GM12878 (cell line): ENCODE measurements around the gene HOXB2. TPM values are rescaled to one million over a fixed set of nuclear protein-coding genes. Genes with fewer than 3 reads are reported as not detected.

Experiments
- ATAC-seq: fragments of 200-7000 bp; cut with Tn5 transposase; 3 replicates; pipeline ENCODE4 v1.9.1; 2020; ENCODE audit warnings: mild to moderate bottlenecking, moderate library complexity
- BruUV-seq: library from RNA; stranded (reverse); fragments of 400-500 nt; replicated peaks from 2 replicates; lab custom pipeline; 2021; lab: Mats Ljungman, UMichigan
- CTCF ChIA-PET: fragments of 300-600 bp; sonication (Branson Sonifier 250); formaldehyde crosslinking; extraction: SDS; loops from one replicate; lab custom pipeline; 2021; ENCODE audit warnings: inconsistent platforms; lab: Yijun Ruan, JAX
- POLR2A ChIA-PET: fragments of 350-600 bp; formaldehyde crosslinking; extraction: SDS; loops from one replicate; lab custom pipeline; 2021; ENCODE audit warnings: inconsistent platforms; lab: Charles Lee
- RAD21 ChIA-PET: fragments of 300-600 bp; sonication (Branson Sonifier 250); formaldehyde crosslinking; loops from one replicate; lab custom pipeline; 2023; ENCODE audit warnings: antibody characterized with exemption; ENCODE audit not compliant: unreplicated experiment; lab: Charles Lee
- SMC1A ChIA-PET: fragments of 300-600 bp; sonication (Branson Sonifier 250); formaldehyde crosslinking; loops from one replicate; lab custom pipeline; 2023; ENCODE audit not compliant: unreplicated experiment, uncharacterized antibody; lab: Charles Lee
- DNase-seq: peaks from one replicate; pipeline ENCODE4 v3.0.0-alpha.2; 2011; ENCODE audit warnings: low read depth, low spot score
- FAIRE-seq: peaks from 3 replicates; lab custom pipeline; 2011; peaks lifted over from hg19 to GRCh38; lab: Jason Lieb, UNC
- H2AFZ ChIP-seq: 2 replicates; pipeline ENCODE4 v1.6.0; 2011; ENCODE audit warnings: low read depth, low read length, control low read depth; ENCODE audit not compliant: control insufficient read depth
- H3K27ac ChIP-seq: 2 replicates; pipeline ENCODE4 v1.5.1; 2011; ENCODE audit warnings: control low read depth; ENCODE audit not compliant: control insufficient read depth, insufficient read depth
- H3K27me3 ChIP-seq, 2 experiments: replicated peaks in 1 of 2; 2 replicates each; pipeline versions ENCODE4 v1.6.0 to v1.6.1; 2011; ENCODE audit warnings: low read length in 1 of 2; ENCODE audit not compliant: control insufficient read depth in 2 of 2, insufficient read depth in 2 of 2
- H3K36me3 ChIP-seq, 2 experiments: 2 replicates each; pipeline ENCODE4 v1.5.1; 2011; ENCODE audit warnings: low read length in 1 of 2; ENCODE audit not compliant: control insufficient read depth in 2 of 2, insufficient read depth in 2 of 2
- H3K4me1 ChIP-seq: 2 replicates; pipeline ENCODE4 v1.6.1; 2011; ENCODE audit warnings: mild to moderate bottlenecking, low read length, moderate library complexity, mixed read lengths; ENCODE audit not compliant: control insufficient read depth, insufficient read depth
- H3K4me2 ChIP-seq: 2 replicates; pipeline ENCODE4 v1.6.0; 2011; ENCODE audit warnings: control low read depth; ENCODE audit not compliant: control insufficient read depth, insufficient read depth
- H3K4me3 ChIP-seq: fragments of 200-600 bp; sonication (generic); 2 replicates; pipeline ENCODE4 v1.5.1; 2016
- H3K79me2 ChIP-seq: 2 replicates; pipeline ENCODE4 v1.6.0; 2011; ENCODE audit warnings: low read length; ENCODE audit not compliant: control insufficient read depth, insufficient read depth
- H3K9ac ChIP-seq: 2 replicates; pipeline ENCODE4 v1.8.0; 2011; ENCODE audit warnings: low read length, control low read depth, mixed read lengths; ENCODE audit not compliant: control insufficient read depth, insufficient read depth
- H3K9me3 ChIP-seq: replicated peaks from 3 replicates; pipeline ENCODE4 v1.5.1; 2011; ENCODE audit warnings: mild to moderate bottlenecking, low read length; ENCODE audit not compliant: control insufficient read depth, insufficient read depth
- H4K20me1 ChIP-seq: 2 replicates; pipeline ENCODE4 v1.6.0; 2011; ENCODE audit not compliant: control insufficient read depth, insufficient read depth
- EP300 ChIP-seq, 2 experiments: fragments of 150-350 bp in 1 of 2; IDR thresholded peaks; 2 replicates each; pipeline ENCODE4 v1.6.1; 2011 to 2012; ENCODE audit warnings: low read depth in 2 of 2, low read length in 2 of 2, borderline replicate concordance in 1 of 2, improper control_type of control experiment in 1 of 2, inconsistent platforms in 1 of 2; ENCODE audit not compliant: control insufficient read depth in 1 of 2
- HDAC2 ChIP-seq: fragments of 200-600 bp; sonication (generic); IDR thresholded peaks from 2 replicates; pipeline ENCODE4 v1.6.1; 2017
- KAT2A ChIP-seq: conservative IDR thresholded peaks from 2 replicates; pipeline ENCODE4 v1.6.1; 2011; ENCODE audit warnings: low read depth, low read length; ENCODE audit not compliant: control insufficient read depth
- MTA2 ChIP-seq: fragments of 450-650 bp; IDR thresholded peaks from 2 replicates; pipeline ENCODE4 v1.6.1; 2016; ENCODE audit warnings: low read depth, mild to moderate bottlenecking, moderate library complexity
- MYB ChIP-seq: fragments of 150-350 bp; IDR thresholded peaks from 2 replicates; pipeline ENCODE4 v1.6.1; 2014; ENCODE audit warnings: mild to moderate bottlenecking, low read depth, low read length, borderline replicate concordance
- NFXL1 ChIP-seq: fragments of 450-650 bp; IDR thresholded peaks from 2 replicates; pipeline ENCODE4 v1.6.1; 2017; ENCODE audit warnings: antibody characterized with exemption, mild to moderate bottlenecking, borderline replicate concordance
- RB1 ChIP-seq: fragments of 450-650 bp; formaldehyde crosslinking; IDR thresholded peaks from 2 replicates; pipeline ENCODE4 v1.6.1; 2017; ENCODE audit warnings: mild to moderate bottlenecking, borderline replicate concordance
- WGBS: methylation state at CpG from one replicate; pipeline ENCODE4 v1.1.6; 2016; ENCODE audit warnings: low lambda C conversion rate; ENCODE audit not compliant: insufficient replicate concordance, insufficient coverage; ENCODE audit errors: missing lambda C conversion rate; 5-methylcytosine and 5-hydroxymethylcytosine counted together
- in situ Hi-C: fragments of 300-500 bp; cut with MboI; formaldehyde crosslinking; loops from 9 replicates; pipeline ENCODE4 v1.14.3; 2018; ENCODE audit warnings: mixed read lengths
- intact Hi-C: fragments of 100-400 bp; cut with micrococcal nuclease; formaldehyde crosslinking; loops from one replicate; pipeline ENCODE4 v1.14.2; 2022; ENCODE audit not compliant: unreplicated experiment
- polyA plus RNA-seq, 11 experiments: library from polyadenylated mRNA; depleted of rRNA in 4 of 11; unstranded in 6 of 11; stranded (reverse) in 5 of 11; fragments of >200 nt; fragmentation: Nextera tagmentation in 4 of 11; fragmentation: Illumina TruSeq in 1 of 11; extraction: Ambion mirVana in 4 of 11; extraction: Trizol in 1 of 11; gene quantifications; 1 replicate in 1 of 11; 2 replicates in 10 of 11; pipeline versions ENCODE4 v1.2.1 to v1.2.3, GENCODE V29; 2011 to 2016; ENCODE audit warnings: inconsistent platforms in 2 of 11, missing spikeins in 2 of 11, low read depth in 1 of 11
- total RNA-seq, 4 experiments: library from RNA; depleted of rRNA in 3 of 4; stranded (reverse); fragments of >200 nt in 3 of 4; fragmentation: Illumina TruSeq in 1 of 4; extraction: Trizol in 1 of 4; gene quantifications; 2 replicates each; pipeline versions ENCODE4 v1.2.1 to v1.2.3, GENCODE V29; 2013 to 2021
- TF ChIP-seq, protein P1 (sequence below): fragments of 450-650 bp; conservative IDR thresholded peaks from 2 replicates; pipeline ENCODE4 v1.6.1; 2017; ENCODE audit warnings: mild to moderate bottlenecking, moderate library complexity
- TF ChIP-seq, protein P2 (sequence below): fragments of 450-650 bp; IDR thresholded peaks from 2 replicates; pipeline ENCODE4 v1.6.1; 2018; ENCODE audit warnings: borderline replicate concordance, mild to moderate bottlenecking; ENCODE audit not compliant: partially characterized antibody

The HOXB2 gene
- total and polyA plus RNA-seq, 10 of the 15 experiments (the other 5 are each of a cell fraction or from before 2014, with no cell fraction given), result 0.16 to 8.8 (median 2.3) TPM

DNA sequence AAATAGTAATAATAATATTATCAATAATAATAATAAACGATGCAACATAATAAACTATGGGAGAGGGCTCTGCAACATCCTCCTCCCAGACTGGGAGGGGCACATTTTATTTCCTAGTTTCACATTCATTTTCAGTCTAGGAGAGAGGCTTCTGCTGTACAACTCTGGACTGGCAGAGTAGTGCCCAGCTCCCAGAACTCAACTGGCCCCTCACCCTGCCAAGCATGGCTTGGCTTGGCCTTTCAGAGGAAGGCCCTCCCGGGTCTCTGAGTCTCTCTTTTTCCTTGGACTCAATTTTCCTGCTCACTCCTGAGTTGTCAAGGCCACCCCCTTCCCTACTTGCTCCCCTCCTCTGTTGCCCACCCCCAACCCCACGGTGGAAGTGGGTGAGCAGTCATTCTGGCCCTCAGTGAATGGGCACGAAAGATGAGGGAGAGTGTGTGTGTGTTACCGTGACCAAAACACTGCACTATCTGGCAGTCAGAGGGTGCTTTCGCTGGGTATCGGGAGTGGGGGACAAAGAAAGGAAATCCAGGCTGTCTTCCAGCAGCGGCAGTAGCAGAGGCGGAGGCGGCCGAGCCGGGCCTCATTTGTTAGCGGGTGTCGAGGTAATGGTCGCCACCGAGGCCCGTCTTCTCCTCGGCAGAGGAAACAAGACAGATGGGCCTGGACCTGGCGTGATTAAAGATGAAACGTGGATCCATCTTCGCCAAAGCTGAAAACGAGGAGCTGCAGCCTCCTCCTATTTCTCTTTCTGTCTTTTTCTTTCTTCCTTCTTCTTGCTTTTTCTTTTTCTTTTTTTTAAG lies 31.0 kb upstream of the HOXB2 start (continued):
- TF ChIP-seq, protein P1, sequence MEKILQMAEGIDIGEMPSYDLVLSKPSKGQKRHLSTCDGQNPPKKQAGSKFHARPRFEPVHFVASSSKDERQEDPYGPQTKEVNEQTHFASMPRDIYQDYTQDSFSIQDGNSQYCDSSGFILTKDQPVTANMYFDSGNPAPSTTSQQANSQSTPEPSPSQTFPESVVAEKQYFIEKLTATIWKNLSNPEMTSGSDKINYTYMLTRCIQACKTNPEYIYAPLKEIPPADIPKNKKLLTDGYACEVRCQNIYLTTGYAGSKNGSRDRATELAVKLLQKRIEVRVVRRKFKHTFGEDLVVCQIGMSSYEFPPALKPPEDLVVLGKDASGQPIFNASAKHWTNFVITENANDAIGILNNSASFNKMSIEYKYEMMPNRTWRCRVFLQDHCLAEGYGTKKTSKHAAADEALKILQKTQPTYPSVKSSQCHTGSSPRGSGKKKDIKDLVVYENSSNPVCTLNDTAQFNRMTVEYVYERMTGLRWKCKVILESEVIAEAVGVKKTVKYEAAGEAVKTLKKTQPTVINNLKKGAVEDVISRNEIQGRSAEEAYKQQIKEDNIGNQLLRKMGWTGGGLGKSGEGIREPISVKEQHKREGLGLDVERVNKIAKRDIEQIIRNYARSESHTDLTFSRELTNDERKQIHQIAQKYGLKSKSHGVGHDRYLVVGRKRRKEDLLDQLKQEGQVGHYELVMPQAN, result no peak
- no peak for TF ChIP-seq HDAC2

DNA sequence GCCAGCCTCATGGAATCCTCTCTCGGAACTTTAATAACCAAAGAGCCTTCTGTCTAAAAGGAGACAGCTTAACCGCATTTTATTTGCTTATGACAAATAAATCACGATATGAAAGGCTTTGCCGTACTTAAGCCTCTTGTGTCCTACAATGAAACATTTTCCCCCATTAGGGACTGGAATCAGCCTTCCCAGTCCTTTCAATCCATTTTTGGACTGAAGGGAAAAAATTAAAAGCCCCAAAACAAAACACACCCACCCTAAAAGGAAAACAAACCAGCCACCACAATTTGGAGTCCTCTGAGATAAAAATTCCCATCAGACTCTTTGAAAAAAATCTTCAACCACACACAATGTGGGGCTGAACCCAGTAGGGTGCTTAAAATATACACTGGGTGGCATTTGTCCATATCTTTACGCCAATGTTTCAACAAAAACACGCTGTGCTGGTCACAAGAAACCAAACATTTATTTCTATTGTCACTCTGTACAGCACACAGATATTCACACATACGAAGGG lies 30.2 kb upstream of the HOXB2 start:
- Histone ChIP-seq H3K79me2 (peaks cover 7% of the 10 kb centered on the region), H3K4me3 (no peak overlapping the region), H3K27me3 (no peaks in the 10 kb centered on the region), H3K9me3 (no peaks in the 10 kb centered on the region), H3K36me3 (no peaks in the 10 kb centered on the region), H3K27ac (no peak overlapping the region), H2AFZ (no peak overlapping the region), H3K4me1 (peaks cover 13% of the 10 kb centered on the region), H3K4me2 (no peak overlapping the region), H4K20me1 (no peaks in the 10 kb centered on the region), H3K9ac (no peak overlapping the region)
- FAIRE-seq, result no peak
- TF ChIP-seq NFXL1 (no peak), KAT2A (no peak), RB1 (no peak), EP300 (IDR thresholded peaks at IDR 0.05; ENCODE audit: borderline replicate concordance in 1 of 2, control insufficient read depth in 1 of 2, low read depth in 2 of 2, low read length in 2 of 2) (no peak), MTA2 (no peak), MYB (no peak)
- TF ChIP-seq, protein P2, sequence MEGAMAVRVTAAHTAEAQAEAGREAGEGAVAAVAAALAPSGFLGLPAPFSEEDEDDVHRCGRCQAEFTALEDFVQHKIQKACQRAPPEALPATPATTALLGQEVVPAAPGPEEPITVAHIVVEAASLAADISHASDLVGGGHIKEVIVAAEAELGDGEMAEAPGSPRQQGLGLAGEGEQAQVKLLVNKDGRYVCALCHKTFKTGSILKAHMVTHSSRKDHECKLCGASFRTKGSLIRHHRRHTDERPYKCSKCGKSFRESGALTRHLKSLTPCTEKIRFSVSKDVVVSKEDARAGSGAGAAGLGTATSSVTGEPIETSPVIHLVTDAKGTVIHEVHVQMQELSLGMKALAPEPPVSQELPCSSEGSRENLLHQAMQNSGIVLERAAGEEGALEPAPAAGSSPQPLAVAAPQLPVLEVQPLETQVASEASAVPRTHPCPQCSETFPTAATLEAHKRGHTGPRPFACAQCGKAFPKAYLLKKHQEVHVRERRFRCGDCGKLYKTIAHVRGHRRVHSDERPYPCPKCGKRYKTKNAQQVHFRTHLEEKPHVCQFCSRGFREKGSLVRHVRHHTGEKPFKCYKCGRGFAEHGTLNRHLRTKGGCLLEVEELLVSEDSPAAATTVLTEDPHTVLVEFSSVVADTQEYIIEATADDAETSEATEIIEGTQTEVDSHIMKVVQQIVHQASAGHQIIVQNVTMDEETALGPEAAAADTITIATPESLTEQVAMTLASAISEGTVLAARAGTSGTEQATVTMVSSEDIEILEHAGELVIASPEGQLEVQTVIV, result no peak
- intact Hi-C loops (no loop called here), in situ Hi-C loops (no loop called here)
- RAD21 ChIA-PET, result interaction anchor here (1.0 kb wide), 2 partner anchors 28 to 62 kb away, joined by 3 read pairs; no protein-coding TSS in a partner anchor
- SMC1A ChIA-PET, result interaction anchor here (1.0 to 1.3 kb wide), 6 partner anchors 9 to 141 kb away, joined by 3 to 7 read pairs (median 4); no protein-coding TSS in a partner anchor
- no peak for ATAC-seq
- no peak for DNase-seq
- BruUV-seq, result no TSS peak
- POLR2A ChIA-PET, result no interaction called here
- CTCF ChIA-PET, result interaction anchor here (0.5 kb wide), 1 partner anchor 489 kb away, joined by 3 read pairs; no protein-coding TSS in a partner anchor
- WGBS, result 49% methylated on average over 7 of the region's 7 CpGs
